Measurements from ENCODE around the gene ZNF385C. TPM values are rescaled to one million over a fixed set of nuclear protein-coding genes. Genes with fewer than 3 reads are reported as not detected.

ZNF385C gene
- total RNA-seq, 1 experiment from 2014 or later: not detected

DNA sequence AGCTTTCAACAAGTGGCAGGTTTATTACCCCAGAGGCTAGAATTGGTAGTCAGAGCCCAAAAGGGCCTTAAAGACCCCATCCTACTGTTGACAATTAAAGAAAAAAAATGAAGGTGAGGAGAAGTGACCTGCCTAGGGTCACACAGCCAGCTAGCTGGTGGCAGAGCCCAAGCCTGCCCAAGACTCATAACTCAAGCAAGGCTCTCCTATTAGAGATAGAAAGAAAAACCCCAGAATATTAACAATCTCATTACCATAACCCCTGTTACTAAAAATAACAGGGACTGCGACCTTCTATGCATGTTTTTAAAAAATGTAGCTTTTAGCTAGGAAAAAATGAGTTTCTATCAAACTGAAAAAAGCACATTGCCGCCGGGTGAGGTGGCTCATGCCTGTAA lies 38.4 kb upstream of the ZNF385C start:
- no peaks in the 10 kb centered on the region for H3K9me3 ChIP-seq (ENCODE audit: low read length)
- H3K9ac ChIP-seq (ENCODE audit: low read length): no peak overlapping the region
- H2AFZ ChIP-seq (ENCODE audit: low read length): no peak overlapping the region
- no peak for DNase-seq
- no peak overlapping the region for H3K4me3 ChIP-seq (ENCODE audit: low read length)
- no peak overlapping the region for H3K4me2 ChIP-seq (ENCODE audit: low read depth, low read length, poor library complexity, severe bottlenecking)
- no peaks in the 10 kb centered on the region for H3K9me2 ChIP-seq (replicated peaks; ENCODE audit: insufficient read depth, low read length)
- peaks cover 14% of the 10 kb centered on the region for H3K36me3 ChIP-seq (ENCODE audit: insufficient read depth, low read length)
- H4K20me1 ChIP-seq (ENCODE audit: insufficient read depth, low read depth, low read length): peaks cover 59% of the 10 kb centered on the region
- H3K79me2 ChIP-seq (ENCODE audit: low read length): peaks cover 94% of the 10 kb centered on the region
- H3K4me1 ChIP-seq (ENCODE audit: low read length): peaks cover 67% of the 10 kb centered on the region
- peak overlapping the region; percentile 33; the same call in 1 of the 2 replicates for H3K27ac ChIP-seq (ENCODE audit: low read length)
- no peaks in the 10 kb centered on the region for H3K27me3 ChIP-seq (ENCODE audit: low read length)

DNA sequence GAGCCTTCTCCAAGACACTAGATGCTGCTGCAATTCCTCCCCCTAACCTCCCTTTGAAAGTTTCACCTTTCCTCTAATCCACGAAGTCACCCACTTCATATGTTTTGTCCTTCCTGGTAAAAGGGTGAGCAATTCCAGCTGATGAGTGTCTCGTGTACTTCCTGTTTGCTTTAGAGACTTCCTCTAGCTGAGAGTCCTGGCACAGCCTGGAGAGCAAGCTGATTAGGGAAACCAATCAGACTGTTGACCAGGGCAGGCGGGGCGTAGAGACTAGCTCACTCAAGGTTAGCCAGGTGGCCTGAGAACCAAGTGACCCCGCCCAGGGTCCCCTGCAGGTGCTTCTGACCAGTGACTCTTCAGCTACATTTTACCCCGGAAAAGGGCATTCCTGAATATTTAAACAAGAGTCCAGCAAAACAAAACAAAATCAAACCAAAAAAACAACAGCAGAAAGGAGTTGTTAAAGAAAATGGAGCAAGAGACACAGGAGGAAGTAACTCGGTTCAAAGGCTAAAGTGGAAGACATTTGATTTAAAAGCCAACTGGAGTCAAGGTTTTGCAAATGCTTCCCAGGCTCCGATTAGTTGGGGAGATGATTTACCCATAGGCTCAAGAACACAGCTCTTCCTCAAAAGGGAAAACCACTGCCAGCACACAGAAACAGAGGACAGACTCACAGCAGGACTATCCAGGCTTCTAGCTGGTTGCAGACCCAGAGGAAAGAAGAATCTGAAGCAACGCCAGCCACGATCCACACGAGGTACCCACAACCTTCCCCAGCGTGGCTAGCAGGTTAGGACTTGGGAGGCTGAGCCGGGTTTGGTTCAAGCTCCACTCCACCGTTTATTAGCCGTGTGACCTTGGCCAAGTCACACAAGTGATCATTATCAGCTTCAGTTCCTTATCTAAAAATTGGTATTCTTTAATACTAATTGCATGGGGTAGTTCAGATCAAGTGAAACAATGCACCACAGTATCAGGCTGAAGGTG lies 37.7 kb upstream of the ZNF385C start:
- no peak overlapping the region for H3K9ac ChIP-seq (ENCODE audit: low read length)
- peaks cover 59% of the 10 kb centered on the region for H4K20me1 ChIP-seq (ENCODE audit: insufficient read depth, low read depth, low read length)
- H3K9me3 ChIP-seq (ENCODE audit: low read length): no peaks in the 10 kb centered on the region
- H2AFZ ChIP-seq (ENCODE audit: low read length): no peak overlapping the region
- no peak overlapping the region for H3K4me3 ChIP-seq (ENCODE audit: low read length)
- no peaks in the 10 kb centered on the region for H3K27me3 ChIP-seq (ENCODE audit: low read length)
- H3K4me1 ChIP-seq (ENCODE audit: low read length): peaks cover 71% of the 10 kb centered on the region
- DNase-seq: no peak
- no peaks in the 10 kb centered on the region for H3K9me2 ChIP-seq (replicated peaks; ENCODE audit: insufficient read depth, low read length)
- peaks cover 10% of the 10 kb centered on the region for H3K36me3 ChIP-seq (ENCODE audit: insufficient read depth, low read length)
- H3K27ac ChIP-seq (ENCODE audit: low read length): peak overlapping the region; percentile 33; the same call in 1 of the 2 replicates
- H3K79me2 ChIP-seq (ENCODE audit: low read length): peaks cover 94% of the 10 kb centered on the region
- no peak overlapping the region for H3K4me2 ChIP-seq (ENCODE audit: low read depth, low read length, poor library complexity, severe bottlenecking)

GRCh38 chr17:42135151-42135550 lies 36.9 kb upstream of the ZNF385C start:
- Histone ChIP-seq H3K9me3 (ENCODE audit: low read length) (no peaks in the 10 kb centered on the region), H3K4me2 (ENCODE audit: low read depth, low read length, poor library complexity, severe bottlenecking) (no peak overlapping the region), H3K9me2 (replicated peaks; ENCODE audit: insufficient read depth, low read length) (no peaks in the 10 kb centered on the region), H3K27me3 (ENCODE audit: low read length) (no peaks in the 10 kb centered on the region), H3K9ac (ENCODE audit: low read length) (no peak overlapping the region), H2AFZ (ENCODE audit: low read length) (no peak overlapping the region), H3K79me2 (ENCODE audit: low read length) (peaks cover 96% of the 10 kb centered on the region), H3K4me3 (ENCODE audit: low read length) (no peak overlapping the region), H3K4me1 (ENCODE audit: low read length) (peaks cover 71% of the 10 kb centered on the region), H4K20me1 (ENCODE audit: insufficient read depth, low read depth, low read length) (peaks cover 63% of the 10 kb centered on the region), H3K27ac (ENCODE audit: low read length) (no peak overlapping the region), H3K36me3 (ENCODE audit: insufficient read depth, low read length) (peaks cover 14% of the 10 kb centered on the region)
- DNase-seq: no peak

DNA sequence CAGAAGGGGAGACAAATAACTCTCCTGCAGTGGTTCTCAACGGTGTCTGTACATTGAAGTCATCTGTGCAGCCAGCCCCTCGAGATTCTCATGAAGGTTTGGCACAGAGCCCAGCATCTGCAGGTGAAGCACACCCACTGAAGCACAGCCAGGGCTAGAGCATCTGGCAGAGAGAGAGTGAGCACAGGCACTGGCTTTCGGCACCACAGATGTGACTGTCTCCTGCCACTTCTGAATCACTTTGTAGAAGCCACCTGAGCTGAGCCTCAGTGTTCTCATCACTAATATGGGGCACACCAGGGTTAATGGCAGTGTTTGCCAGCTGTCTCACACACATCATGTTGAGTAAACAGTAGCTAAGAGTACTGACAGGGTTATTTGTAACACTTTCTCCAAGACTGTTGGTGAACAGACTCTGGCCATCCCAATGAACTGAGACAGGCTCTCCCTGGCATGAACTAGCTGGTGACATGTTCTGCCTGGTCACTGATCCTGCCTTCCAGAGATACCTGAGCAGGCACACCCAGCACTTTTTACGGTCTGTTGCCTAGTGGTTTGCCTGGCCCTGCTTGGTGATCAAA lies 35.3 kb upstream of the ZNF385C start:
- peak overlapping the region; percentile 91 for H3K27ac ChIP-seq (ENCODE audit: low read length)
- H4K20me1 ChIP-seq (ENCODE audit: insufficient read depth, low read depth, low read length): peaks cover 57% of the 10 kb centered on the region
- H3K27me3 ChIP-seq (ENCODE audit: low read length): no peaks in the 10 kb centered on the region
- DNase-seq: peak; percentile 96
- H3K9ac ChIP-seq (ENCODE audit: low read length): peak overlapping the region; percentile 24; the same call in 1 of the 2 replicates
- H3K4me2 ChIP-seq (ENCODE audit: low read depth, low read length, poor library complexity, severe bottlenecking): peak overlapping the region; percentile 65
- H2AFZ ChIP-seq (ENCODE audit: low read length): no peak overlapping the region
- H3K9me3 ChIP-seq (ENCODE audit: low read length): no peaks in the 10 kb centered on the region
- peaks cover 80% of the 10 kb centered on the region for H3K79me2 ChIP-seq (ENCODE audit: low read length)
- peaks cover 14% of the 10 kb centered on the region for H3K36me3 ChIP-seq (ENCODE audit: insufficient read depth, low read length)
- H3K4me1 ChIP-seq (ENCODE audit: low read length): peaks cover 65% of the 10 kb centered on the region
- H3K9me2 ChIP-seq (replicated peaks; ENCODE audit: insufficient read depth, low read length): no peaks in the 10 kb centered on the region
- peak overlapping the region; percentile 49 for H3K4me3 ChIP-seq (ENCODE audit: low read length)

GRCh38 chr17:42132941-42133340 lies 34.7 kb upstream of the ZNF385C start:
- Histone ChIP-seq H4K20me1 (ENCODE audit: insufficient read depth, low read depth, low read length) (peaks cover 55% of the 10 kb centered on the region), H3K36me3 (ENCODE audit: insufficient read depth, low read length) (peaks cover 13% of the 10 kb centered on the region), H2AFZ (ENCODE audit: low read length) (no peak overlapping the region), H3K9me3 (ENCODE audit: low read length) (no peaks in the 10 kb centered on the region), H3K27ac (ENCODE audit: low read length) (peak overlapping the region; percentile 91), H3K4me1 (ENCODE audit: low read length) (peaks cover 64% of the 10 kb centered on the region), H3K9me2 (replicated peaks; ENCODE audit: insufficient read depth, low read length) (no peaks in the 10 kb centered on the region), H3K79me2 (ENCODE audit: low read length) (peaks cover 74% of the 10 kb centered on the region), H3K9ac (ENCODE audit: low read length) (peak overlapping the region; percentile 53), H3K4me3 (ENCODE audit: low read length) (peak overlapping the region; percentile 49), H3K4me2 (ENCODE audit: low read depth, low read length, poor library complexity, severe bottlenecking) (peak overlapping the region; percentile 65), H3K27me3 (ENCODE audit: low read length) (no peaks in the 10 kb centered on the region)
- no peak for DNase-seq

GRCh38 chr17:42131981-42132432 lies 33.7 kb upstream of the ZNF385C start:
- Histone ChIP-seq H3K4me1 (ENCODE audit: low read length) (peaks cover 60% of the 10 kb centered on the region), H3K27ac (ENCODE audit: low read length) (peak overlapping the region; percentile 91), H3K27me3 (ENCODE audit: low read length) (no peaks in the 10 kb centered on the region), H4K20me1 (ENCODE audit: insufficient read depth, low read depth, low read length) (peaks cover 50% of the 10 kb centered on the region), H3K36me3 (ENCODE audit: insufficient read depth, low read length) (peaks cover 10% of the 10 kb centered on the region), H3K4me3 (ENCODE audit: low read length) (peak overlapping the region; percentile 49; the same call in 1 of the 2 replicates), H3K4me2 (ENCODE audit: low read depth, low read length, poor library complexity, severe bottlenecking) (peak overlapping the region; percentile 65), H3K9ac (ENCODE audit: low read length) (peak overlapping the region; percentile 53), H2AFZ (ENCODE audit: low read length) (no peak overlapping the region), H3K9me3 (ENCODE audit: low read length) (no peaks in the 10 kb centered on the region), H3K79me2 (ENCODE audit: low read length) (peaks cover 65% of the 10 kb centered on the region), H3K9me2 (replicated peaks; ENCODE audit: insufficient read depth, low read length) (no peaks in the 10 kb centered on the region)
- no peak for DNase-seq

DNA sequence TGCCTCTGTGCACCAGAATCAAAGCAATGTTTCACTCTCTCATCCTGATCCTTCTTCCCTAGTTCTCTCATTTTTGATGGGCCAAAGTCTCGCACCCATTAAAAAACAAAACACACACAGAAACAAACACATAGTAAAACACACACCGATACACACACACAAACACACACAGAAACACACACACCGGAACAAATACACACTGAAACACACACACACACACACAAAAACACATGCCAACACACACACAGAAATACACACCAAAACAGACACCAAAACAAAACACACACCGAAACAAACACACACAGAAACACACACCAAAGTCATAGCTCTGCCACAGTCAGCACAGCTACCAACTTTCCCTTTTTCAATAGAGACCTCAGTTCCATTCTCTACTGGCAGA lies 33.0 kb upstream of the ZNF385C start:
- peaks cover 52% of the 10 kb centered on the region for H3K4me1 ChIP-seq (ENCODE audit: low read length)
- DNase-seq: no peak
- H3K9me2 ChIP-seq (replicated peaks; ENCODE audit: insufficient read depth, low read length): no peaks in the 10 kb centered on the region
- H3K36me3 ChIP-seq (ENCODE audit: insufficient read depth, low read length): peaks cover 13% of the 10 kb centered on the region
- H3K27me3 ChIP-seq (ENCODE audit: low read length): no peaks in the 10 kb centered on the region
- H3K9ac ChIP-seq (ENCODE audit: low read length): no peak overlapping the region
- no peak overlapping the region for H3K4me3 ChIP-seq (ENCODE audit: low read length)
- H3K27ac ChIP-seq (ENCODE audit: low read length): peak overlapping the region; percentile 91
- peaks cover 46% of the 10 kb centered on the region for H4K20me1 ChIP-seq (ENCODE audit: insufficient read depth, low read depth, low read length)
- H2AFZ ChIP-seq (ENCODE audit: low read length): no peak overlapping the region
- no peak overlapping the region for H3K4me2 ChIP-seq (ENCODE audit: low read depth, low read length, poor library complexity, severe bottlenecking)
- H3K79me2 ChIP-seq (ENCODE audit: low read length): peaks cover 57% of the 10 kb centered on the region
- no peaks in the 10 kb centered on the region for H3K9me3 ChIP-seq (ENCODE audit: low read length)

DNA sequence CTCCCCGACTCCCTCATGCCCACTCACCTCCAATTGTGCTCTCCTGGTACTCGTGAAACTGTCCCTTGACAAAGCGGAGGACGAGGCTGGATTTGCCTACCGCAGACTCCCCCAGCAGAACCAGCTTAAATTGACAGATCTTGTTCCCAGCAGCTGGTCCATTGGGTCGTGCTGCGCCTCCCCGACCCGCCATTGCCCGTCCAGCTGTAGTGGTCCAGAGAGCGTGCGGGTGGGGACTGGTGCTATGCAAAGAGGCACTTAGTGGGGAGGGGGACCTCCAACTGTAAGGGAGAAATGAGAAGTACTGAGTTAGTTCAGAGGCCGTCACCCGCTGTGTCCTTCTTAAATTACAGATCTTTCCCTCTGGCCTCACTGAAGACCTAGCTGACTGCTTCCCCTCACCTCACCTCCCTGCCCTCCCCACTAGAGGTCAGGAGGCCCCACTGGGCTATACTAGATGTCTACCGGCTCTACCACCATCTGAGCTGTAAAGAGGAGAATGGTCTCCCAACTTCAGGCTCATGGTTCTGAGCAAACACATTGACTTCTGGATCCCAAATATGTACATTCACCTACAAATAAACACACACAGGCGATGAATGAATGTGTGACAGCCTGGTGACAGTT lies 32.1 kb upstream of the ZNF385C start:
- H3K27ac ChIP-seq (ENCODE audit: low read length): peak overlapping the region; percentile 91; the same call in 1 of the 2 replicates
- no peak overlapping the region for H3K4me2 ChIP-seq (ENCODE audit: low read depth, low read length, poor library complexity, severe bottlenecking)
- H3K9me3 ChIP-seq (ENCODE audit: low read length): no peaks in the 10 kb centered on the region
- H3K79me2 ChIP-seq (ENCODE audit: low read length): peaks cover 49% of the 10 kb centered on the region
- H3K36me3 ChIP-seq (ENCODE audit: insufficient read depth, low read length): peaks cover 17% of the 10 kb centered on the region
- no peak for DNase-seq
- H2AFZ ChIP-seq (ENCODE audit: low read length): no peak overlapping the region
- H3K9me2 ChIP-seq (replicated peaks; ENCODE audit: insufficient read depth, low read length): no peaks in the 10 kb centered on the region
- H4K20me1 ChIP-seq (ENCODE audit: insufficient read depth, low read depth, low read length): peaks cover 41% of the 10 kb centered on the region
- H3K4me3 ChIP-seq (ENCODE audit: low read length): no peak overlapping the region
- H3K27me3 ChIP-seq (ENCODE audit: low read length): no peaks in the 10 kb centered on the region
- no peak overlapping the region for H3K9ac ChIP-seq (ENCODE audit: low read length)
- H3K4me1 ChIP-seq (ENCODE audit: low read length): peaks cover 44% of the 10 kb centered on the region

Data from Karpas-422 (cell line).